Natural killer cell (primary cell): ENCODE data around the gene TAAR6. TPM values are rescaled to one million over a fixed set of nuclear protein-coding genes. Genes with fewer than 3 reads are reported as not detected.

Experiments used
- ATAC-seq, 3 donors: fragments of 150-1000 bp in 2 of 3; fragments of 200-7000 bp in 1 of 3; cut with Tn5 transposase; 1 replicate in 1 of 3; 2 replicates in 2 of 3; pipeline ENCODE4 v1.10.0; 2021; ENCODE audit warnings: mild to moderate bottlenecking in 2 of 3, moderate library complexity in 2 of 3
- DNase-seq, 2 donors: peaks; one replicate each; pipeline versions ENCODE4 v3.0.0 to v3.0.0-alpha.2; 2013 to 2021; ENCODE audit warnings: mixed read lengths in 1 of 2
- H3K27ac ChIP-seq: one replicate; pipeline ENCODE4 v1.5.1; 2013; ENCODE audit warnings: mild to moderate bottlenecking, low read length
- H3K27me3 ChIP-seq: one replicate; pipeline ENCODE4 v1.6.1; 2013; ENCODE audit warnings: low read length; ENCODE audit not compliant: control insufficient read depth, insufficient read depth
- H3K36me3 ChIP-seq: one replicate; pipeline ENCODE4 v1.6.1; 2013; ENCODE audit warnings: low read length; ENCODE audit not compliant: control insufficient read depth, insufficient read depth
- H3K4me1 ChIP-seq: one replicate; pipeline ENCODE4 v1.6.1; 2013; ENCODE audit warnings: low read length; ENCODE audit not compliant: control insufficient read depth, insufficient read depth
- H3K4me3 ChIP-seq: one replicate; pipeline ENCODE4 v1.5.1; 2013; ENCODE audit warnings: low read length
- H3K9me3 ChIP-seq: one replicate; pipeline ENCODE4 v1.6.1; 2013; ENCODE audit warnings: low read length; ENCODE audit not compliant: control insufficient read depth, insufficient read depth
- H3K27ac Mint-ChIP-seq, 2 donors: one replicate each; pipeline ENCODE4 v1.8.0; 2022; ENCODE audit warnings: mild to moderate bottlenecking in 2 of 2, mixed read lengths in 2 of 2, moderate library complexity in 1 of 2
- H3K27me3 Mint-ChIP-seq, 2 donors: one replicate each; pipeline ENCODE4 v1.8.0; 2022; ENCODE audit warnings: low read depth in 2 of 2, mixed read lengths in 2 of 2
- H3K36me3 Mint-ChIP-seq: one replicate; pipeline ENCODE4 v1.8.0; 2022; ENCODE audit warnings: mixed read lengths
- H3K4me1 Mint-ChIP-seq, 2 donors: one replicate each; pipeline ENCODE4 v1.8.0; 2022; ENCODE audit warnings: mixed read lengths in 2 of 2
- H3K4me3 Mint-ChIP-seq: one replicate; pipeline ENCODE4 v1.8.0; 2022; ENCODE audit warnings: mild to moderate bottlenecking, moderate library complexity, mixed read lengths
- H3K9me3 Mint-ChIP-seq, 2 donors: one replicate each; pipeline ENCODE4 v1.8.0; 2022; ENCODE audit warnings: mixed read lengths in 2 of 2
- CTCF ChIP-seq: fragments of 200-600 bp; IDR thresholded peaks from one replicate; pipeline ENCODE4 v1.8.0; 2022; ENCODE audit warnings: antibody characterized with exemption
- WGBS: methylation state at CpG from one replicate; pipeline ENCODE4 v1.1.7; 2013; ENCODE audit warnings: missing lambda C conversion rate; ENCODE audit not compliant: insufficient coverage; 5-methylcytosine and 5-hydroxymethylcytosine counted together
- intact Hi-C: fragments of 100-400 bp; cut with micrococcal nuclease; formaldehyde crosslinking; loops from one replicate; pipeline ENCODE4 v1.14.2; 2022
- total RNA-seq, 4 donors: library from RNA; stranded (reverse); fragments of 120-200 nt in 1 of 4; gene quantifications; one replicate each; pipeline versions ENCODE4 v1.2.3 to v1.2.4, GENCODE V29; 2013 to 2022

Gene TAAR6
- total RNA-seq, result not detected
- total RNA-seq (2013), result not detected

- Mint-ChIP-seq H3K4me3 (no peak within 1 kb of the TSS), H3K27me3 (peaks cover 13 to 54% of the 10 kb centered on the region in 2 donors), H3K4me1 (no peaks in the 10 kb centered on the region), H3K9me3 (no peaks in the 10 kb centered on the region), H3K36me3 (no peaks in the 10 kb centered on the region), H3K27ac (no peak within 1 kb of the TSS)
- no peaks in the 10 kb centered on the region for H3K4me1 ChIP-seq
- no peak within 1 kb of the TSS for H3K4me3 ChIP-seq
- intact Hi-C loops, result no loop called here
- WGBS, result 93% methylated on average over 15 of the region's 15 CpGs
- peaks cover 9% of the 10 kb centered on the region for H3K27me3 ChIP-seq
- H3K36me3 ChIP-seq, result no peaks in the 10 kb centered on the region
- H3K27ac ChIP-seq, result no peak within 1 kb of the TSS
- no peaks in the 10 kb centered on the region for H3K9me3 ChIP-seq
- no peak for ATAC-seq
- DNase-seq, result no peak
- no peak for TF ChIP-seq CTCF
These were observed at the start of gene TAAR6 for GRCh38 chr6:132570221-132570777. Gene TAAR6 (plus strand): TSS chr6:132570322. CDS start chr6:132570322, 0 bp downstream.

- Histone ChIP-seq H3K27ac (no peak overlapping the region), H3K4me3 (no peak overlapping the region), H3K27me3 (peaks cover 2% of the 10 kb centered on the region), H3K9me3 (no peaks in the 10 kb centered on the region), H3K36me3 (no peaks in the 10 kb centered on the region), H3K4me1 (no peaks in the 10 kb centered on the region)
- H3K36me3 Mint-ChIP-seq, result no peaks in the 10 kb centered on the region
- peaks cover 27 to 57% of the 10 kb centered on the region in 2 donors for H3K27me3 Mint-ChIP-seq
- no CpG with 5 or more reads among the region's 2 CpGs for WGBS
- DNase-seq, result no peak
- intact Hi-C loops, result no loop called here
- no peak for TF ChIP-seq CTCF
- H3K9me3 Mint-ChIP-seq, result no peaks in the 10 kb centered on the region
- H3K4me3 Mint-ChIP-seq, result no peak overlapping the region
- no peaks in the 10 kb centered on the region for H3K4me1 Mint-ChIP-seq
- no peak for ATAC-seq
- H3K27ac Mint-ChIP-seq, result no peak overlapping the region
These were observed 49.2 kb upstream of the TAAR6 start for GRCh38 chr6:132520953-132521352.

- TF ChIP-seq CTCF, result no peak
- ATAC-seq (no peak), DNase-seq (no peak)
- intact Hi-C loops, result no loop called here
- Mint-ChIP-seq H3K4me1 (no peaks in the 10 kb centered on the region), H3K9me3 (no peaks in the 10 kb centered on the region), H3K36me3 (no peaks in the 10 kb centered on the region), H3K27ac (no peak overlapping the region), H3K27me3 (peaks cover 34 to 60% of the 10 kb centered on the region in 2 donors), H3K4me3 (no peak overlapping the region)
- WGBS, result 94% methylated on average over 5 of the region's 5 CpGs
- H3K27ac ChIP-seq, result no peak overlapping the region
- H3K27me3 ChIP-seq, result peaks cover 4% of the 10 kb centered on the region
- no peak overlapping the region for H3K4me3 ChIP-seq
- H3K9me3 ChIP-seq, result no peaks in the 10 kb centered on the region
- H3K4me1 ChIP-seq, result no peaks in the 10 kb centered on the region
- H3K36me3 ChIP-seq, result no peaks in the 10 kb centered on the region
These were observed 45.5 kb upstream of the TAAR6 start for GRCh38 chr6:132524646-132525045.

- H3K27ac Mint-ChIP-seq, result no peak overlapping the region
- ATAC-seq (no peak), DNase-seq (no peak)
- H3K4me3 ChIP-seq, result no peak overlapping the region
- H3K9me3 ChIP-seq, result no peaks in the 10 kb centered on the region
- WGBS, result 72% methylated on average over 4 of the region's 4 CpGs
- H3K27me3 Mint-ChIP-seq, result peaks cover 31 to 48% of the 10 kb centered on the region in 2 donors
- H3K36me3 ChIP-seq, result no peaks in the 10 kb centered on the region
- peaks cover 4% of the 10 kb centered on the region for H3K27me3 ChIP-seq
- no peaks in the 10 kb centered on the region for H3K9me3 Mint-ChIP-seq
- H3K4me1 ChIP-seq, result peaks cover 2% of the 10 kb centered on the region
- no peak overlapping the region for H3K27ac ChIP-seq
- H3K36me3 Mint-ChIP-seq, result no peaks in the 10 kb centered on the region
- no peaks in the 10 kb centered on the region for H3K4me1 Mint-ChIP-seq
- intact Hi-C loops, result no loop called here
- no peak for TF ChIP-seq CTCF
- no peak overlapping the region for H3K4me3 Mint-ChIP-seq
These were observed 44.3 kb upstream of the TAAR6 start for GRCh38 chr6:132525866-132526265.
